IMR-90 (cell line): ENCODE data around the gene CDH22. TPM values are rescaled to one million over a fixed set of nuclear protein-coding genes. Genes with fewer than 3 reads are reported as not detected.

Experiments used
- ATAC-seq: fragments of 200-7000 bp; cut with Tn5 transposase; 2 replicates; pipeline ENCODE4 v1.9.1; 2020; ENCODE audit warnings: low read depth, mild to moderate bottlenecking, moderate library complexity
- BruUV-seq: library from RNA; stranded (reverse); fragments of 400-500 nt; replicated peaks from 2 replicates; lab custom pipeline; 2021; lab: Mats Ljungman, UMichigan
- CTCF ChIA-PET: fragments of 300-600 bp; formaldehyde crosslinking; extraction: SDS; loops from one replicate; lab custom pipeline; 2021; ENCODE audit warnings: antibody characterized with exemption; lab: Yijun Ruan, JAX
- POLR2A ChIA-PET: fragments of 300-600 bp; sonication (Branson Sonifier 250); formaldehyde crosslinking; loops from one replicate; lab custom pipeline; 2022; ENCODE audit warnings: antibody characterized with exemption; ENCODE audit not compliant: unreplicated experiment; lab: Charles Lee
- DNase-seq: peaks from one replicate; pipeline ENCODE4 v3.0.0; 2013
- H2AFZ ChIP-seq: replicated peaks from 2 replicates; pipeline ENCODE3; 2013; ENCODE audit warnings: low read length, mild to moderate bottlenecking; ENCODE audit not compliant: poor library complexity
- H2AK5ac ChIP-seq: 2 replicates; pipeline ENCODE4 v1.6.1; 2013; ENCODE audit warnings: low read depth, low read length, inconsistent platforms
- H2AK9ac ChIP-seq: replicated peaks from 2 replicates; pipeline ENCODE3; 2013; ENCODE audit warnings: mild to moderate bottlenecking, low read depth, low read length, moderate library complexity; ENCODE audit not compliant: poor library complexity
- H2BK120ac ChIP-seq: 2 replicates; pipeline ENCODE4 v1.6.1; 2013; ENCODE audit warnings: low read depth, low read length, inconsistent platforms
- H2BK15ac ChIP-seq: 3 replicates; pipeline ENCODE4 v1.6.1; 2013; ENCODE audit warnings: low read depth, low read length, inconsistent platforms
- H2BK20ac ChIP-seq: 2 replicates; pipeline ENCODE4 v1.6.1; 2013; ENCODE audit warnings: low read depth, mild to moderate bottlenecking, inconsistent platforms, low read length, moderate library complexity
- H2BK5ac ChIP-seq: 2 replicates; pipeline ENCODE4 v1.6.1; 2013; ENCODE audit warnings: mild to moderate bottlenecking, low read depth, low read length, inconsistent platforms; ENCODE audit not compliant: poor library complexity, severe bottlenecking
- H3K14ac ChIP-seq: replicated peaks from 2 replicates; pipeline ENCODE4 v1.6.1; 2013; ENCODE audit warnings: low read depth, low read length, inconsistent platforms
- H3K18ac ChIP-seq: 2 replicates; pipeline ENCODE4 v1.6.1; 2013; ENCODE audit warnings: low read depth, low read length, control low read depth
- H3K23ac ChIP-seq: 2 replicates; pipeline ENCODE4 v1.6.1; 2013; ENCODE audit warnings: low read depth, low read length, inconsistent platforms
- H3K27ac ChIP-seq: 2 replicates; pipeline ENCODE4 v1.5.1; 2013; ENCODE audit warnings: mild to moderate bottlenecking, control low read depth, low read length; ENCODE audit not compliant: insufficient read depth
- H3K27me3 ChIP-seq: 2 replicates; pipeline ENCODE4 v1.6.1; 2013; ENCODE audit warnings: low read length; ENCODE audit not compliant: control insufficient read depth, insufficient read depth
- H3K36me3 ChIP-seq: 2 replicates; pipeline ENCODE4 v1.6.1; 2013; ENCODE audit warnings: low read length, mixed read lengths; ENCODE audit not compliant: control insufficient read depth, insufficient read depth
- H3K4ac ChIP-seq: 2 replicates; pipeline ENCODE4 v1.6.1; 2013; ENCODE audit warnings: low read depth, low read length, inconsistent platforms
- H3K4me1 ChIP-seq: 2 replicates; pipeline ENCODE4 v1.6.1; 2013; ENCODE audit warnings: low read length, mixed read lengths; ENCODE audit not compliant: control insufficient read depth, insufficient read depth
- H3K4me2 ChIP-seq: 2 replicates; pipeline ENCODE4 v1.6.1; 2013; ENCODE audit warnings: low read depth, mild to moderate bottlenecking, control low read depth, low read length, moderate library complexity
- H3K4me3 ChIP-seq: 2 replicates; pipeline ENCODE4 v1.5.1; 2013; ENCODE audit warnings: low read depth, mild to moderate bottlenecking, control low read depth, low read length, moderate library complexity; ENCODE audit not compliant: insufficient read depth
- H3K56ac ChIP-seq: 2 replicates; pipeline ENCODE4 v1.6.1; 2013; ENCODE audit warnings: low read length, inconsistent platforms; ENCODE audit not compliant: insufficient read depth; ENCODE audit errors: extremely low read depth
- H3K79me1 ChIP-seq, 2 experiments: 2 replicates each; pipeline ENCODE4 v1.6.1; 2013; ENCODE audit warnings: low read length in 2 of 2, inconsistent platforms in 1 of 2, low read depth in 1 of 2
- H3K9ac ChIP-seq: 2 replicates; pipeline ENCODE4 v1.6.1; 2013; ENCODE audit warnings: low read depth, low read length, control low read depth
- H3K9me1 ChIP-seq: 2 replicates; pipeline ENCODE4 v1.6.1; 2013; ENCODE audit warnings: low read length, inconsistent platforms; ENCODE audit not compliant: insufficient read depth
- H3K9me3 ChIP-seq: 2 replicates; pipeline ENCODE4 v1.6.1; 2013; ENCODE audit warnings: low read length; ENCODE audit not compliant: control insufficient read depth, insufficient read depth
- H4K20me1 ChIP-seq: 2 replicates; pipeline ENCODE4 v1.6.1; 2013; ENCODE audit warnings: low read length, inconsistent platforms; ENCODE audit not compliant: insufficient read depth
- H4K5ac ChIP-seq: 2 replicates; pipeline ENCODE4 v1.6.1; 2013; ENCODE audit warnings: mild to moderate bottlenecking, low read depth, low read length, control low read depth
- H4K8ac ChIP-seq, 2 experiments: 2 replicates each; pipeline ENCODE4 v1.6.1; 2013; ENCODE audit warnings: low read depth in 2 of 2, low read length in 2 of 2, control low read depth in 1 of 2, inconsistent platforms in 1 of 2
- H4K91ac ChIP-seq: 2 replicates; pipeline ENCODE4 v1.6.1; 2013; ENCODE audit warnings: low read depth, low read length, inconsistent platforms; ENCODE audit not compliant: insufficient read depth
- BHLHE40 ChIP-seq: fragments of 150-350 bp; IDR thresholded peaks from 2 replicates; pipeline ENCODE4 v1.6.1; 2016; ENCODE audit warnings: mild to moderate bottlenecking, low read depth, low read length
- CEBPB ChIP-seq: IDR thresholded peaks from 2 replicates; pipeline ENCODE4 v1.6.1; 2012; ENCODE audit warnings: low read depth, low read length, improper control_type of control experiment
- ELK1 ChIP-seq: fragments of 150-350 bp; IDR thresholded peaks from 2 replicates; pipeline ENCODE4 v1.6.1; 2016; ENCODE audit warnings: low read depth, mild to moderate bottlenecking, low read length, moderate library complexity, borderline replicate concordance
- MXI1 ChIP-seq: IDR thresholded peaks from 2 replicates; pipeline ENCODE4 v1.6.1; 2012; ENCODE audit warnings: low read depth, mild to moderate bottlenecking, low read length, moderate library complexity, borderline replicate concordance
- POLR2A ChIP-seq: IDR thresholded peaks from 2 replicates; pipeline ENCODE4 v1.6.1; 2012; ENCODE audit warnings: mild to moderate bottlenecking, low read depth, low read length
- RCOR1 ChIP-seq: IDR thresholded peaks from 2 replicates; pipeline ENCODE4 v1.6.1; 2012; ENCODE audit warnings: mild to moderate bottlenecking, low read length, improper control_type of control experiment; ENCODE audit not compliant: insufficient replicate concordance
- RFX5 ChIP-seq: IDR thresholded peaks from 2 replicates; pipeline ENCODE4 v1.8.0; 2012; ENCODE audit warnings: low read depth, mild to moderate bottlenecking, low read length, moderate library complexity
- SMC3 ChIP-seq: fragments of 150-350 bp; IDR thresholded peaks from 2 replicates; pipeline ENCODE4 v1.6.1; 2016; ENCODE audit warnings: low read depth, mild to moderate bottlenecking, antibody characterized with exemption, low read length, moderate library complexity
- USF2 ChIP-seq: fragments of 150-350 bp; IDR thresholded peaks from 2 replicates; pipeline ENCODE4 v1.6.1; 2017; ENCODE audit warnings: mild to moderate bottlenecking, antibody characterized with exemption, low read length, low read depth
- WGBS, 2 experiments: methylation state at CpG; one replicate each; pipeline versions ENCODE4 v1.1.5 to v1.1.7; 2013; ENCODE audit warnings: missing lambda C conversion rate in 2 of 2; ENCODE audit not compliant: insufficient read length in 1 of 2; ENCODE audit errors: extremely low coverage in 2 of 2; 5-methylcytosine and 5-hydroxymethylcytosine counted together
- dilution Hi-C: fragments of 300-500 bp; cut with HindIII; formaldehyde crosslinking; loops from one replicate; pipeline ENCODE4 v1.14.3; 2018; ENCODE audit warnings: low sequenced_read_pairs; ENCODE audit not compliant: unreplicated experiment
- in situ Hi-C: fragments of 300-500 bp; cut with MboI; formaldehyde crosslinking; loops from 3 replicates; pipeline ENCODE4 v1.14.3; 2019; ENCODE audit warnings: low sequenced_read_pairs, inconsistent platforms, mixed read lengths
- intact Hi-C: fragments of 100-400 bp; cut with micrococcal nuclease; formaldehyde crosslinking; loops from 2 replicates; pipeline ENCODE4 v1.10.0; 2022
- polyA plus RNA-seq, 3 experiments: library from polyadenylated mRNA; depleted of rRNA; stranded (reverse); fragments of >200 nt; gene quantifications; 2 replicates each; pipeline ENCODE4 v1.2.3, GENCODE V29; 2012; ENCODE audit warnings: low replicate concordance in 1 of 3
- total RNA-seq: library from RNA; depleted of rRNA; stranded (reverse); fragments of >200 nt; gene quantifications from 2 replicates; pipeline ENCODE4 v1.2.3, GENCODE V29; 2012
- TF ChIP-seq, protein P1 (sequence below): conservative IDR thresholded peaks from 2 replicates; pipeline ENCODE4 v1.5.1; 2012; ENCODE audit warnings: mild to moderate bottlenecking, low read depth, low read length, improper control_type of control experiment

CDH22 gene
- total and polyA plus RNA-seq, 2 of the 4 experiments (the other 2 are of a cell fraction) = not detected

- no peak for TF ChIP-seq RFX5
Observed at GRCh38 chr20:46264391-46265266, 43.7 kb downstream of the CDH22 start (continued).

- Histone ChIP-seq H2AFZ (no peak overlapping the region), H3K56ac (no peak overlapping the region), H3K4me1 (no peaks in the 10 kb centered on the region), H2AK9ac (no peak overlapping the region), H2AK5ac (no peak overlapping the region), H2BK20ac (no peak overlapping the region), H3K9ac (no peak overlapping the region), H4K20me1 (no peaks in the 10 kb centered on the region; the same call in 1 of the 2 replicates), H4K91ac (no peak overlapping the region), H3K36me3 (no peaks in the 10 kb centered on the region), H2BK15ac (no peak overlapping the region), H3K4me2 (no peak overlapping the region), H3K23ac (no peak overlapping the region), H4K8ac (no peak overlapping the region), H2BK120ac (no peak overlapping the region), H4K5ac (no peak overlapping the region), H3K4me3 (no peak overlapping the region), H3K18ac (no peak overlapping the region), H3K27ac (no peak overlapping the region), H3K9me1 (no peaks in the 10 kb centered on the region), H2BK5ac (no peak overlapping the region), H3K27me3 (peaks cover 4% of the 10 kb centered on the region; the same call in 1 of the 2 replicates), H3K14ac (no peak overlapping the region), H3K79me1 (no peaks in the 10 kb centered on the region), H3K4ac (no peak overlapping the region), H3K9me3 (no peaks in the 10 kb centered on the region)
- ATAC-seq (no peak), DNase-seq (no peak)
- WGBS, 2 experiments = 29% methylated on average over 3 of the region's 12 CpGs; no CpG with 5 or more reads in 1 of the 2 experiments
- intact Hi-C loops = no loop called here
- BruUV-seq = no TSS peak
- dilution Hi-C loops = no loop called here
- ChIA-PET POLR2A (interaction anchor here (0.6 kb wide), 1 partner anchor 9 kb away, joined by 3 read pairs; no protein-coding TSS in a partner anchor), CTCF (no interaction called here)
- in situ Hi-C loops = no loop called here
- no peak for TF ChIP-seq BHLHE40
- TF ChIP-seq SMC3 = no peak
- TF ChIP-seq RCOR1 = no peak
- no peak for TF ChIP-seq MXI1
- TF ChIP-seq, protein P1, sequence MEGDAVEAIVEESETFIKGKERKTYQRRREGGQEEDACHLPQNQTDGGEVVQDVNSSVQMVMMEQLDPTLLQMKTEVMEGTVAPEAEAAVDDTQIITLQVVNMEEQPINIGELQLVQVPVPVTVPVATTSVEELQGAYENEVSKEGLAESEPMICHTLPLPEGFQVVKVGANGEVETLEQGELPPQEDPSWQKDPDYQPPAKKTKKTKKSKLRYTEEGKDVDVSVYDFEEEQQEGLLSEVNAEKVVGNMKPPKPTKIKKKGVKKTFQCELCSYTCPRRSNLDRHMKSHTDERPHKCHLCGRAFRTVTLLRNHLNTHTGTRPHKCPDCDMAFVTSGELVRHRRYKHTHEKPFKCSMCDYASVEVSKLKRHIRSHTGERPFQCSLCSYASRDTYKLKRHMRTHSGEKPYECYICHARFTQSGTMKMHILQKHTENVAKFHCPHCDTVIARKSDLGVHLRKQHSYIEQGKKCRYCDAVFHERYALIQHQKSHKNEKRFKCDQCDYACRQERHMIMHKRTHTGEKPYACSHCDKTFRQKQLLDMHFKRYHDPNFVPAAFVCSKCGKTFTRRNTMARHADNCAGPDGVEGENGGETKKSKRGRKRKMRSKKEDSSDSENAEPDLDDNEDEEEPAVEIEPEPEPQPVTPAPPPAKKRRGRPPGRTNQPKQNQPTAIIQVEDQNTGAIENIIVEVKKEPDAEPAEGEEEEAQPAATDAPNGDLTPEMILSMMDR = no peak
- TF ChIP-seq POLR2A = no peak
- TF ChIP-seq CEBPB = no peak
- TF ChIP-seq USF2 = no peak
- TF ChIP-seq ELK1 = no peak
Observed at GRCh38 chr20:46261456-46262253, 46.6 kb downstream of the CDH22 start.
